ENCODE measurements around the gene ANXA8. TPM values are rescaled to one million over a fixed set of nuclear protein-coding genes. Genes with fewer than 3 reads are reported as not detected.

Gene ANXA8
- total RNA-seq, 1 experiment from 2014 or later: 1.1 TPM

- Histone ChIP-seq H3K4me2 (ENCODE audit: low read length) (no peak overlapping the region), H3K4me3 (ENCODE audit: low read length) (no peak overlapping the region), H3K27me3 (ENCODE audit: low read length) (no peaks in the 10 kb centered on the region), H3K27ac (ENCODE audit: low read length) (no peak overlapping the region), H3K4me1 (ENCODE audit: insufficient read depth, low read length) (no peaks in the 10 kb centered on the region), H3K9ac (ENCODE audit: low read length) (no peak overlapping the region), H3K79me2 (ENCODE audit: low read length) (no peaks in the 10 kb centered on the region), H3K9me3 (ENCODE audit: low read length) (no peaks in the 10 kb centered on the region), H3K36me3 (ENCODE audit: low read depth, low read length) (no peaks in the 10 kb centered on the region), H2AFZ (ENCODE audit: low read length) (no peak overlapping the region), H3K9me2 (replicated peaks; ENCODE audit: low read length) (no peaks in the 10 kb centered on the region), H3F3A (ENCODE audit: low read length, unreplicated experiment) (no peaks in the 10 kb centered on the region), H4K20me1 (ENCODE audit: low read length) (no peaks in the 10 kb centered on the region)
- ATAC-seq (no peak), DNase-seq (no peak)
- TF ChIP-seq EZH2 (IDR thresholded peaks at IDR 0.05; ENCODE audit: low read length, unreplicated experiment) (no peak), CTCF (conservative IDR thresholded peaks at IDR 0.05; ENCODE audit: low read depth, low read length) (no peak), EZH2phosphoT487 (IDR thresholded peaks at IDR 0.05; ENCODE audit: borderline replicate concordance, low read length) (no peak)
- POLR2A ChIA-PET (ENCODE audit: unreplicated experiment): no interaction called here
- CTCF ChIA-PET: no interaction called here
- no TSS peak for BruUV-seq (replicated peaks)
- intact Hi-C loops (cut with micrococcal nuclease): no loop called here
Measured at GRCh38 chr10:47452495-47453140, 31.3 kb downstream of the ANXA8 start.

- no TSS peak for BruUV-seq (replicated peaks)
- DNase-seq (no peak), ATAC-seq (no peak)
- Histone ChIP-seq H3K9me3 (ENCODE audit: low read length) (no peaks in the 10 kb centered on the region), H3K4me1 (ENCODE audit: insufficient read depth, low read length) (no peaks in the 10 kb centered on the region), H2AFZ (ENCODE audit: low read length) (no peak overlapping the region), H3K36me3 (ENCODE audit: low read depth, low read length) (no peaks in the 10 kb centered on the region), H3K4me3 (ENCODE audit: low read length) (no peak overlapping the region), H4K20me1 (ENCODE audit: low read length) (no peaks in the 10 kb centered on the region), H3K4me2 (ENCODE audit: low read length) (no peak overlapping the region), H3K79me2 (ENCODE audit: low read length) (no peaks in the 10 kb centered on the region), H3K27me3 (ENCODE audit: low read length) (no peaks in the 10 kb centered on the region), H3F3A (ENCODE audit: low read length, unreplicated experiment) (no peaks in the 10 kb centered on the region), H3K9ac (ENCODE audit: low read length) (no peak overlapping the region), H3K27ac (ENCODE audit: low read length) (no peak overlapping the region), H3K9me2 (replicated peaks; ENCODE audit: low read length) (no peaks in the 10 kb centered on the region)
- ChIA-PET CTCF (no interaction called here), POLR2A (ENCODE audit: unreplicated experiment) (no interaction called here)
- intact Hi-C loops (cut with micrococcal nuclease): no loop called here
- TF ChIP-seq EZH2phosphoT487 (IDR thresholded peaks at IDR 0.05; ENCODE audit: borderline replicate concordance, low read length): no peak
Measured at GRCh38 chr10:47451998-47452494, 31.9 kb downstream of the ANXA8 start.

GRCh38 chr10:47451273-47451997 lies 32.5 kb downstream of the ANXA8 start:
- Histone ChIP-seq H3K27ac (ENCODE audit: low read length) (no peak overlapping the region), H3K9ac (ENCODE audit: low read length) (no peak overlapping the region), H3K27me3 (ENCODE audit: low read length) (no peaks in the 10 kb centered on the region), H3K36me3 (ENCODE audit: low read depth, low read length) (no peaks in the 10 kb centered on the region), H3K79me2 (ENCODE audit: low read length) (no peaks in the 10 kb centered on the region), H3K4me2 (ENCODE audit: low read length) (no peak overlapping the region), H3F3A (ENCODE audit: low read length, unreplicated experiment) (no peaks in the 10 kb centered on the region), H3K4me1 (ENCODE audit: insufficient read depth, low read length) (no peaks in the 10 kb centered on the region), H3K4me3 (ENCODE audit: low read length) (no peak overlapping the region), H4K20me1 (ENCODE audit: low read length) (no peaks in the 10 kb centered on the region), H2AFZ (ENCODE audit: low read length) (no peak overlapping the region), H3K9me3 (ENCODE audit: low read length) (no peaks in the 10 kb centered on the region), H3K9me2 (replicated peaks; ENCODE audit: low read length) (no peaks in the 10 kb centered on the region)
- intact Hi-C loops (cut with micrococcal nuclease): no loop called here
- CTCF ChIA-PET: no interaction called here
- DNase-seq: no peak
- no peak for TF ChIP-seq EZH2phosphoT487 (IDR thresholded peaks at IDR 0.05; ENCODE audit: borderline replicate concordance, low read length)
- TF ChIP-seq EZH2 (IDR thresholded peaks at IDR 0.05; ENCODE audit: low read length, unreplicated experiment): no peak
- TF ChIP-seq CTCF (conservative IDR thresholded peaks at IDR 0.05; ENCODE audit: low read depth, low read length): no peak
- no peak for ATAC-seq
- no TSS peak for BruUV-seq (replicated peaks)
- POLR2A ChIA-PET (ENCODE audit: unreplicated experiment): no interaction called here
